G401 (cell line): ENCODE data around the gene TBC1D23. TPM values are rescaled to one million over a fixed set of nuclear protein-coding genes. Genes with fewer than 3 reads are reported as not detected.
"Not testable (repeated sequence)": the region's sequence is repeated elsewhere in the genome, so short reads cannot be mapped to it uniquely, and the experiment has no call there.

Experiments
- DNase-seq: peaks from one replicate; pipeline ENCODE4 v3.0.0-alpha.2; 2015; ENCODE audit warnings: low spot score
- in situ Hi-C: cut with HindIII; loops from 2 replicates; pipeline ENCODE4 v1.10.0; 2016; ENCODE audit warnings: low sequenced_read_pairs, mixed read lengths
- total RNA-seq: library from RNA; depleted of rRNA; stranded (reverse); fragments of >200 nt; shearing (Covaris generic); gene quantifications from 2 replicates; pipeline ENCODE4 v1.2.3, GENCODE V29; 2014

TBC1D23 gene
- total RNA-seq, 1 experiment from 2014 or later, result 28.4 TPM

DNA sequence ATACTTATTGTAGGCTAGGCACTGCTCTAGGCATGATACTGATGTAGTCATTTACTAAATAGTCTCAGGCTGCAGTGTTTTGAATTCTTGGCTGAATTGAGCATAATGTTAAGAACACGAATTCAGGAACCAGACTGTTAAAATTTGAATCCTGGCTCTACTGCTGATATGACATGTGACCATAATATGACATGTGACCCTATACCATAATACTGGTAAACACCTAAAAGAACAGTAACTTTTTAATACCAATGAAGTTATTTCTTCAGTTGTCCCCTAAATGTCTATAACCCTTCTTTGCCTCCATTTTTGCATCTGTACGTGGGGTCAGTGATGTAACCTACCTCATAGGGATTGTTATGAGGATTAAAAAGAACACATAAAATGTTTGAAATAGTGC lies 18.1 kb downstream of the TBC1D23 start:
- no peak for DNase-seq
- in situ Hi-C loops, result no loop called here

DNA sequence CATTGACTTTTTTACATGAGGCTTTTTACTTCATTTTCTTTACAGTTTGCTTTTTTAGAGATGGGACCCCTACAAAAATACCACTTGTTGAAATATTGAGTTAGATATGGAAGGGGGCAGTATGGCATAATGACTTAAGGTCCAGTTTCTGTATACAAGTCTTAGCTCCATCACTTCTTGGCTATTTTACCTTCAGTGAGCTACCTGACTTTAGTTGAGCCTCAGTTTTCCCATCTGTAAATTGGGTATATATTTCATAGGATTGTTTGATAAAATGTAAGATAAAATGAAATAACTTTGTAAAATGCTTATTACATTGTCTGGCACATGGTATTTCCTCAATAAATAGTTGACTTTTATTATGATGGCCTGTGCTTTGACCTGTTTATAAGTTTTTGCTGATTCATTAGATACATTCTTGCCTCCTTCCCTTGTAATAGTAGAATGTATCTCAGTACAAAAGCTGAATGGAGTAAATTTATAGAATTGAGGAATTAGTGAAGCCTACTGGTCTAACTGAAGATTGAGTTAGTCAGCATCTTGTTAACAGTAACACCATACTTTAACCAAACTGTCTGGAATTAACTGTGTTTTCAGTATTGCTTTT lies 27.6 kb downstream of the TBC1D23 start:
- in situ Hi-C loops, result no loop called here

DNA sequence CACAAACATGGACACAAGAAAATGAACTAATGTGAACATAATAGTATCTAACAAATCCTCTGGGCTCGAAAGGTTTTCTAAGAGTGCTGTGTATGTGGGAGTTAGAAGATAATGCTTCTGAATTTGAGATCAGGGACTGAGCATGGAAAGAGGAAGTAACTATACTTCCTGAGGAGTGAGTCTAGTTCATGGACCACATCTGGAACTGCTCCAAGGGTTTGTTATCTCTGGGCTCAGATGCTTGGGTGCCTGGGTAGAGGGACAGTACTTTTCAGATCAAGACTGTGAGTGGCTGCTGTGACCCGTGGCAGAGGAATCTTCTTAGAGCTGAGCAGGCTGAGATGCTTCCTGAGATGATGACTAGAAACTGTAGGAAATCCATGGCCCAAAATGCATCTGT lies 28.5 kb downstream of the TBC1D23 start:
- in situ Hi-C loops, result no loop called here
- DNase-seq, result no peak

More for the DNA sequence above, 27.6 kb downstream of the TBC1D23 start:
- no peak for DNase-seq

DNA sequence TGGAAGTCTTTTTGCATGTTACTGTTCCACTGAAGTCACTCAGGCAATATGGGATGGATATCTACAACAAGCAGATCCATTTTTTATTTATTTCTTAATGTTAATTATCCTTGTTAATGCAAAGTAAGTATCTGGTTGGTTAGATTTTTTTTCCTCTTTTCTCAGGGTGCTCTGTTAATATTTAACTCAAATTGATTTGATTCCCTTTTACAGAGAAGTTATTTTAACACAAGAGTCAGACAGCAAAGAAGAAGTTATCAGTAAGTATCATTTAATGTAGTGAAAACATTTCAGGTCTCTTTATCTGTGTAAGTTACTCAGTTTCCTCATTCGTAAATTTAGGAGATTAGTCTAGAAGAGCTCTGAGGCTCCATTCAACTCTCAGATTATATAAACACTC lies 34.3 kb downstream of the TBC1D23 start:
- in situ Hi-C loops, result no loop called here
- DNase-seq, result no peak

DNA sequence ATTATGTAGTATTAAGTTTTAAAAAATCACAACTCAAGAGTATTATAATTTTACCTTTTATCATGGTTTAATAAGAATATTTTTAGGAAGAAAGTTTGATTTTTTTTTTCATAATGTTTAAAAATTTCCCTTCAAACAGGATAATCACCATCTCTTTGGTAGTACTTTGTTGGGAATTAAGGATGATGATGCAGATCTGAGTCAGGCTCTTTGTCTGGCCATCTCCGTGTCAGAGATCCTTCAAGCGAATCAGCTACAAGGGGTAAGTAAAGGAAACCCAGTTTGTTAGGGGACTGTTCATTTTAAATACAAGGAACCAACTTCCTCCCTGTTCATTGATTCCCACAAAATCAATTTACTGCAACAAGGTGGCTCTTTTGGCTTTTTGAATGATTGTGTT lies 37.0 kb downstream of the TBC1D23 start:
- DNase-seq, result no peak
- in situ Hi-C loops, result no loop called here

DNA sequence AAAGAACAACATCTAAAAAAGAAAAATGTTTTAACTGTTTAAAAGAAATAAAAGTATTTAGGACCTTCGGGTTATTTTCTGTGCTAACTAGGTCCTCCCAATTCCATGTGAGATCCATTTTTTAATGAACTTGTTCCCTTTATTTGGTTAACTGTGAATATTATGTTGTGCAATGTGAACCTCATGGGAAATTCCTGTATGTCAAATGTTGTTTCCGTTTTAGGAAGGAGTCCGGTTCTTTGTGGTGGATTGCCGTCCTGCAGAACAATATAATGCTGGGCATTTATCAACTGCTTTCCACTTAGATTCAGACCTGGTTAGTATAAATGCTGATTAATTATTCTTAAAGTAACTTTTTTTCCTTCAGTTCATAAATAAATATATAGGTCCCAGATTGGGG lies 38.2 kb downstream of the TBC1D23 start:
- DNase-seq, result no peak
- in situ Hi-C loops, result no loop called here

DNA sequence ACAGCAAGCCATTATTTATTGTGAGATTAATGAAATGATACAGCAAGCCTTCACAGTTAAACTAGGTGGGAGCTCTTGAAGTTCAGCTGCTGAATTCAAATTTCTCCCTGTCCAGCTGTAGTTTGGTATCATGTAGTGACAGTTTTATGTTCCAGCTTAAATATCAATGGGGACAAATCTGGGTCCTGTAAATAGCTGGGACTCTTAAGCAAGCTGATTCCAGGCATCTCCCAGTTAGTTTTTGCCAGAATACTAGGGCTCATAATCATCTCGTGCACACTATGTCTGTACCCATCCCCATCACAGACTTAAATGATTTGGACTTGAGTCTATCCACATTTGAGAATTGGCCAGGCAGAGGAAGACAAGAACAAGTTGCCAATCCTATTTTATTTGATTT lies 45.9 kb downstream of the TBC1D23 start:
- DNase-seq, result no peak
- in situ Hi-C loops, result no loop called here

DNA sequence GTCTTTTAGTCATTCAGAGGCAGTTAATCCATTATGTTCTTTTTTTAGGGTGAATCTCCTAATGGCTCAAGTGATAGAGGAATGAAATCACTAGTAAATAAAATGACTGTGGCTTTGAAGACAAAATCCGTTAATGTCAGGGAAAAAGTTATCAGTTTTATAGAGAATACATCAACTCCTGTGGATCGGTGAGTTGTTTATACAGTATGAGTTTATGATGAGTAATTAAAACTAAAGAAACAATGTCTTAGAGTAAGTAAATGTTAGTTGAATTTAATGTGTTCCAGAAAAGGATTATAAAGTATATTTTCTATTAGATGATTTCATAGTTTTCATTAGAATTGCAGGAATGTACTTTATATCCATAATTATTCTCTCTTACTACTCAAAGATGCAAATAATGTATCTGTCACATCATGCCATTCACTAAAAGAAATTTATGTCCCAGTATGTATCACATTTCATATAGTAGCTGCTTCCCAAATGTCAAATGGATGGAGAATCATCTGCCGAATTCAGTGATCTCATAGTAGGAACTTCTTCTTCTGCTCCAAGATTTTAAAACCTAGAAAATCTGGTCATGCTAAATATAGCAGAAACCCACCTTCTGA lies 49.7 kb downstream of the TBC1D23 start:
- DNase-seq, result no peak
- in situ Hi-C loops, result no loop called here

DNA sequence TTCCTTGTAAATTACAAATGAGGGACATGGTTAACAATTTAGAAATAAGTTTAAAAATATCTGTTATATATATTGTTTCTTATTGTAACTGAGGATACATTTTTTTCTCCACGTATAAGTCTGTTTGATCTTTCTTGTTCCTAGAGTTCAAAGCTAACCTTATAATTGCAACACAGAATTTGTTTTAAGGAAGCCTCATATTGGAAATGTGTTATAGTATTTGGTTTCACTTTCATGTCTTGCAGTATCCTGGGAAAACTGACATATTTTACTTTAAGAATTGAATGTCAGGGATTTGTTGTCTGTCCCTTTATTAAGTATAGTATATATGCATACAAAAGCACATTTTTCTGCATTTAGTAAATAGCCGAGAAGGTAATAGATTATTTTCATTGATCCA lies 50.2 kb downstream of the TBC1D23 start:
- no peak for DNase-seq
- in situ Hi-C loops, result no loop called here

DNA sequence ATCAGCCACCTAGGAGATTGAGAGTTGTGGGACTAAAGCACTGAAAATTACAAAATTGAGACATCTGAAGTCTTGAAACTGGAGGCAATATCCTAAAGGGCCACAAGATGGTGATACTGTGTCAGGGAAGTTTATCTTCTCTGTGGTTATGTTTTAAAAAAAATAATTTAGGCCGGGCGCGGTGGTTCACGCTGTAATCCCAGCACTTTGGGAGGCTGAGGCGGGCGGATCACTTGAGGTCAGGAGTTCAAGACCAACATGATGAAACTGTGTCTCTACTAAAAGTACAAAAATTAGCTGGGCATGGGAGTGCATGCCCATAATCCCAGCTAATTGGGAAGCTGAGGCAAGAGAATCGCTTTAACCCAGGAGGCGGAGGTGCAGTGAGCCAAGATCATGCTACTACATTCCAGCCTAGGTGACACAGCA lies 55.9 kb downstream of the TBC1D23 start:
- in situ Hi-C loops, result no loop called here
- DNase-seq, result peak; percentile 40

DNA sequence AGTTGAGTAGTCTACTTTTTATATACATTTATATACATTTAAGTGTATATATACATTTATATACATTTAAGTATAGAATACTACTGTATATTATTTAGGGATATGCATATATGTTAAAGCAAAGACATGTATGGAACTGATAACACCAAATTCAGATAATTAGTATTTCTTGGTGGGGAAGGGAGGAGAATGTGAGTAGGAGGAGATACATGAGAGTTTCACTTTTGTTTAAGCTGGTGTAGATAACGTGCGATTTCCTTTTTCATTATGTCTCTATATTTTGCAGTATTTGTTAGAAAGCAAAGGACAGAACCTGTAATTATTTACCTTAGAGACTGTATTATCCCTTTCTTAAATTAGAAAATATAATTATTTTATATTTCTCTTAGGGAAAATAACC lies 57.1 kb downstream of the TBC1D23 start:
- in situ Hi-C loops, result no loop called here
- no peak for DNase-seq

DNA sequence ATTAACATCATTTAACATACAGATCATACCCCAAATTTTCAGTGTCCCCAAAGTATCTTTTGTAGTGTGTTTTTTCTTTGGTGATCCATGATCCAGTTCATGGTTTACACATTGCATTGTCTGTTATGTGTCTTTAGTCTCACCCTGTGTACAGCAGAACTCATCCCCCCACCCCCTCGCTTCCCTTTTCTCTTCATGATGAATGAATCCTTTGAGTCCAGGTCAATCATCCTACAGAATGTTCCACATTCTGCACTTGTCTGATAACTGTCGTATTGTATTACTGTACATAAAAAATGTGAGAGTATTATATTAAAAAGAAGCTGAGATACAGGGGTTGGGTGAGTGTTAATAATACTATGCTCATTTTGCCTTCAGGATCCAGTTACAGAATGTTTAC lies 59.2 kb downstream of the TBC1D23 start:
- DNase-seq, result no peak
- in situ Hi-C loops, result no loop called here

DNA sequence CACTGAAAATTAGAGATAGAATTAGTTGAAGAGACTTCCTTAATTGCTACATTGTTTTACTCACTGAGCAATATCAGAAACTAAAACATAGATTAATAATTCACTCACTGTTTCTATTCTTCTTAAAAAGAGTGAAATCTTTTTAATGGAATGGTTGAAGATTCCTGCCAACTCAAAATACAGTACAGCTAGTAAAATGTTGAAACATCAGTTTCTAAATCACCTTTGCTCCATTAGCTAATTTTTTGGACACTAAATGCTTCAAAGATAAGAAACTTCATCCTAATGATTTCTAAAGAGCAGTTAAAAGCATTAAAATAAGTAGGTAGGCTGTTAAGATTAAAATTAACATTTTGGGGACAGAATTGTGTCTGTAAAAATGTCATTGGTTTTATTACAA lies 63.3 kb downstream of the TBC1D23 start:
- in situ Hi-C loops, result no loop called here
- DNase-seq, result no peak

DNA sequence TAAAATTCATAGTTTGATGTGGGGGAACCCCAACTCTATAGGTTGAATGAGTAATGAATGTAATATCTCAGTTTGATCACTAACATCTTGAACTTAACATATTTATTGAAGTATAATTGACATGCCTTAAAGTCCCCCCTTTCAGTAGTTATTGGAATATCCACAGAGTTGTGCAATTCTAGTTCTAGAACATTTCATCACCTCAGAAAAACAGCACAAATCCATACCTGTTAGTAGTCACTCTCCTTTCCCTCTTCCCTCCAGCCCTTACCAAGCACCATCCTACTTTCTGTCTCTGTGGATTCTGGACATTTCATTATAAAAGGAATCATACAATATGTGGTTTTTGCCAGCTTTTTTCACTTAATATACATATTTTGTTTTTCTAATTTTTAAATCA lies 65.0 kb downstream of the TBC1D23 start:
- no peak for DNase-seq
- in situ Hi-C loops, result loop anchor here (25.0 kb wide), 1 partner anchor 261 kb away; no protein-coding TSS in a partner anchor

DNA sequence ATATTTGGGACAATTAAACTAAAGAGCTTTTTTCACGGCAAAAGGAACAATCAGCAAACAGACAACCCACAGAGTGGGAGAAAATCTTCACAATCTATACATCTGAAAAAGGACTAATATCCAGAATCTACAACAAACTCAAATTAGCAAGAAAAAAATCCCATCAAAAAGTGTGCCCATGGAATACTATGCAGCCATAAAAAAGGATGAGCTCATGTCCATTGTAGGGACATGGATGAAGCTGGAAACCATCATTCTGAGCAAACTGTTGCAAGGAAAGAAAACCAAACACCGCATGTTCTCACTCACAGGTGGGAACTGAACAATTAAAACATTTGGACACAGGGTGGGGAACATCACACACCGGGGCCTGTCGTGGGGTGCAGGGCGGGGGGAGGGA lies 66.6 kb downstream of the TBC1D23 start:
- in situ Hi-C loops, result loop anchor here (25.0 kb wide), 1 partner anchor 260 kb away; no protein-coding TSS in a partner anchor

DNA sequence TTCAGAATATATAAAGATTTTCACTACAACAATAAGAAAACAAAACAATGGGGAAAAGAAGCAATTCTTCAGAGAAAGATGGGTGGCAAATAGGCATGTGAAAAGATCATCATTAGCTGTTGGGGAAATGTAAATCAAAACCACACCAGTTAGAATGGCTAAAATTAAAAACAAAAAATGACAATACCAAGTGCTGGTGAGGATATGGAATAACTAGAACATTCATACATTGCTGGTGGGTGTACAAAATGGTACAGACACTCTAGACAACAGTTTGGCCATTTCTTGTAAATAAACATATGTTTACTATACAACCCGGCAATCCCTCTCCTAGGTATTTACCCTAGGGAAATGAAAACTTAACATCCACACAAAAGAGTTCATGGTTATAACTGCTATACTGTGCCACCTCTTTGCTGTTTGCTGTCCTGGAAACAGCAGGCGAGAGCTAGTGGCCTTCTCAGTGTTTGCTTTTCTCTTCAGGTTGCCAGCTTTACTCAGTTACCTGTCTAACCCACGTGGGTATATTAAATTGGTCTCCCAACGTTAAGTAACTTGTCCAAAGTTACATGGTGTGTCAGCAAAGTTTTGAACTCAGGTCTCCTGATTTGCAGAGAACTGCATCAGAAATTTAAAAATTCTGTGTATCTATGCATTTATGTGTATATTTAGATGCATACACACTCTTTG lies 69.2 kb downstream of the TBC1D23 start:
- in situ Hi-C loops, result loop anchor here (25.0 kb wide), 1 partner anchor 257 kb away; no protein-coding TSS in a partner anchor
- DNase-seq, result no peak

More for the DNA sequence above, 66.6 kb downstream of the TBC1D23 start:
- DNase-seq, result not testable (repeated sequence)

DNA sequence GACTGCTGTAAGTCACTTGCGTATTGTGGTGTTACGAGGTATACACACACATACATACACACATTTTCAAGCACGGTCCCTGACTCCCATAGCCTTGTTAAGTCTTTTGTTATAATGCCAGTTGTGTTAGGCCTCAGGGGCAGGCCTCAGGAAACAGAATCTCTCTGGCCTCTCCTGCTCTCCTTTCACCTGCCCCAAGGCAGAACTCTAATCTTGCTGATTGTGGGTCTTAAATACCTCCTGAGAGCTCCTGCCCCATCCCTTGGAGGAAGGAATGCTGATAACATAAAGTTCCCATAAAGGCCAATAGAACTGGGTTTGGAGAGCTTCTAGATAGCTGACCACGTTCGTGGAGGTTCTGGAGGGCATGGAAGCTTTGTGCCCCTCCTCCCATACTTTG lies 69.9 kb downstream of the TBC1D23 start:
- in situ Hi-C loops, result loop anchor here (25.0 kb wide), 1 partner anchor 257 kb away; no protein-coding TSS in a partner anchor
- DNase-seq, result no peak

DNA sequence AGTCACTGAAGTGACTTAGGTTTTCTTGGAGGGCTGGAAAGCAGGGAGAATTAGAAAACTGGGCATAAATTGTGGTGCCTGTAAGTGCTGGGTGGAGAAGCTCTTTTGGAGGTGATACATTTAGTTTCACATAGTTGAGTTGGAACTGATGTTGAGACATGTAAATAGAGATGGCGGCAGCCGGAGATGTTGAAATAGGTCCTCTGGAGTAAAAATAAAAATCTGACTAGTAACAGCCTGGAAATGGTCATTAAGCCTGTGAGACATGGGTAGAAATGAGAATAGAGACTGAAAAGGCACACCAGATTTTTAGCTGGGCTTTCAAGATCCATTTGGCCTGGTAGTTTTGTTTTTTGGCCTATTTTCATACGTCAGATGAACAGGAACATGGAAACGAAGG lies 70.9 kb downstream of the TBC1D23 start:
- DNase-seq, result no peak
- in situ Hi-C loops, result loop anchor here (25.0 kb wide), 1 partner anchor 256 kb away; no protein-coding TSS in a partner anchor

DNA sequence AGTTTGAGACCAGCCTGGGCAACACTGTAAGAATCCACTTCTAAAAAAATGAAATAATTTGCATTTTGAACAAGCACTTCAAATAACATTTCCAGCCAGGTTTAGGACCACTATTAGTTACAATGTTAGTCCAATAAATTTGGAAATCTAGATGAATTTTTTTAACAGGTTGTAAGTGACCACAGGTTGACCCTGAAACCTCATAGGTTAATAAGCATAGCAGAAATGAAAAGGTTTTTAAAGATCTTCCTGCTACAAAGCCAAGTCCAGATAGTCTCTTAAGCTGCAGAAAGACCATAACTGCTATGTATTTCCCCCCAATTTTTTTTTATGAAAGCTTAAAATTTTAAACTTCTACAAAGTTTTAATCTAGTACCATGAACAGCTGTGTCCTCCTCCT lies 72.3 kb downstream of the TBC1D23 start:
- DNase-seq, result no peak
- in situ Hi-C loops, result loop anchor here (25.0 kb wide), 1 partner anchor 254 kb away; no protein-coding TSS in a partner anchor

DNA sequence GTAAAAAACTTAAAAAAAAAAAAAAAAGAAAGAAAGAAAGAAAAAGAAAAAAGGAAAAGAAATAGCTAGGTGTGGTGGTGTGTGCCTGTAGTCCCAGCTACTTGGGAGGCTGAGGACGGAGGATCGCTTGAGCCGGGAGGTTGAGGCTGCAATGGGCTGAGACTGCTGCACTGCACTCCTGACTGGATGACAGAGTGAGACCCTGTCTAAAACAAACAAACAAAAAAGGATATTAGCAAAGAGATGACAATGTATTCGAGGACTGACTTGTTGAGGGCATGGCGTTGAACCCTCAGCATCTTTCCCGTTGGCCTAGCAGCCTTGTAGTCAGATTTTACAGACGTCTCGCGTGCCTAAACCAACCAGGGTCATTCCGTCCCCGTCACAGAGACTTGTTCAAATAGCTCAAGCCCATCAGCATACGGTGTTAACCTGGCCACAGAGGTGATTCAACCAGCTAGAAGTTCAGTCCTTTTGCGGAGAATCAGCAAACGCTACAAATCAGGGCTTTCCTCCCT lies 73.2 kb downstream of the TBC1D23 start:
- DNase-seq, result no peak
- in situ Hi-C loops, result loop anchor here (25.0 kb wide), 1 partner anchor 253 kb away; no protein-coding TSS in a partner anchor
